GM21737 (cell line): Measurements from ENCODE around the gene CHAC1.

Source experiments
- ATAC-seq: cut with Tn5 transposase; IDR thresholded peaks from one replicate; pipeline ENCODE4 v1.9.1; 2021; ENCODE audit warnings: mild to moderate bottlenecking, moderate library complexity; ENCODE audit not compliant: unreplicated experiment

The CHAC1 gene, protein sequence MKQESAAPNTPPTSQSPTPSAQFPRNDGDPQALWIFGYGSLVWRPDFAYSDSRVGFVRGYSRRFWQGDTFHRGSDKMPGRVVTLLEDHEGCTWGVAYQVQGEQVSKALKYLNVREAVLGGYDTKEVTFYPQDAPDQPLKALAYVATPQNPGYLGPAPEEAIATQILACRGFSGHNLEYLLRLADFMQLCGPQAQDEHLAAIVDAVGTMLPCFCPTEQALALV

GRCh38 chr15:40952901-40953712 is at the start of gene CHAC1:
Gene CHAC1 (plus strand): TSS chr15:40953471. CDS start chr15:40953584, 113 bp downstream.
- peak; percentile 88 for ATAC-seq

GRCh38 chr15:40904552-40905201 is 48.6 kb upstream of the CHAC1 start:
- ATAC-seq, result no peak

- peak; percentile 79 for ATAC-seq
These were observed 46.9 kb upstream of the CHAC1 start for GRCh38 chr15:40906091-40906990.

GRCh38 chr15:40906991-40907802 is 46.1 kb upstream of the CHAC1 start:
- no peak for ATAC-seq

- no peak for ATAC-seq
These were observed 45.2 kb upstream of the CHAC1 start for GRCh38 chr15:40908095-40908494.

DNA sequence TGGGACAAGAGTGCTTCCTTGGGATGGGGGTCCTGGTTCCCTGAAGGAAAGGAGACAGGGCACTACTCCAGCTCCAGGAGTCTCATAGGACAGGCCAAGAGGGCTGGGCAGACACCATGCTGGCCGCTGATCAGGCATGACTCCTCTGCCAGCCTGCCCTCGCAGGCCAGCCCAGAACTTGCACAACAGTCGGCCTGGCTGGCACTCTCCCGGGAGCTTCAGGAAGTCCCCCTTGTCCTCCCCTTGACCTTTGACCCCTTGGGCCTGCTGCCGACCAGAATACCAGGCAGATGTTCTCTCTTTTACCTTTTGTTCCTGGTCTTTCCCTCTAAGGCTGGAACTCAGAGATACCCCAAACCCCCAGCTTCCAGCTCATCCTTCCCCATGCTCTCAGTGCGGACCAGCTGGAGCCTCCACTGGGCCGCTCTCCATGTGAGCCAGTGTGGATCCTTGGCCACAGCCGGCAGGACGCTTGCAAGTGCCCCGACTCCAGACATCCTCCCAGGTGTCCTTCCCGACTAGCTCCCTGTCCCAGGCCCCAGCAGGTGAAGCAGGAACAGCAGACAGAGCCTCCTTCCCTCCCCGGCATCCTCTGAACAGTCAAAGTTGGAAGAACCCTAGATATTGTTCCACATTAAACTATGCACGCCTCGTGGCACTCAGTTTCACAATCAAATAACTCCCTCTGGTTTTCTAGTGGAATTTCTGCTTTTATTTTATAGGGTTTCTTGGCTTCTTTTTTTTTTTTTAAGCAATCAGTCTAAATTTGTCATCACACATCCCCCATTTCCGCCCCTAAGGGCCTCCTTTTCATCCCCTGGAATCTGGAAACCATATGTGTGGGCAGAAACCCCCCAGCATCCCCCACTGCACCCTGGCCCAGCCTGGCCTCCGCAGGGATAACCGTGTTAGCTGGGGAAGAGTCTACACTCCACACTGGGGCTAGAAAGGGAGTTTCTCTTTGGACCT is 43.3 kb upstream of the CHAC1 start:
- ATAC-seq, result no peak

DNA sequence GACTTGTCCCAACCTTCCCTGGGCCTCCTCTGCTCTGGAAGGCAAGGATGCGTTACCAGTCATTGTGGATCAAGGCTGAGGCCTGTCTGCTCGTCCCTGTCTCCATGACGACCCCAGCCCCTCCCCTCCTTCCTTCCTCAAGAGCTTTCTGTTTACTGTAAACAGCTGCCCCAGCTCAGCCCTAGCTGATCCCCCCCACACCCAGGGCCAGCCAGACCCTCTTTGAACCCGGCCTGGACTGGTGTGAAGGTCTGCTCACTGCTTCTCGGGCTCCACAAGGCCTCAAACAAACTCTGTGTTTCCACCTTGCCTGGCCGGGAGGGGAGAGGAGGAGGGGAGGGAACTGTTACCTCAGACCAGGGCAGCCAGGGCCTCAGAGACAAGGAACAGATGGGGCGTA is 42.1 kb upstream of the CHAC1 start:
- ATAC-seq, result no peak

DNA sequence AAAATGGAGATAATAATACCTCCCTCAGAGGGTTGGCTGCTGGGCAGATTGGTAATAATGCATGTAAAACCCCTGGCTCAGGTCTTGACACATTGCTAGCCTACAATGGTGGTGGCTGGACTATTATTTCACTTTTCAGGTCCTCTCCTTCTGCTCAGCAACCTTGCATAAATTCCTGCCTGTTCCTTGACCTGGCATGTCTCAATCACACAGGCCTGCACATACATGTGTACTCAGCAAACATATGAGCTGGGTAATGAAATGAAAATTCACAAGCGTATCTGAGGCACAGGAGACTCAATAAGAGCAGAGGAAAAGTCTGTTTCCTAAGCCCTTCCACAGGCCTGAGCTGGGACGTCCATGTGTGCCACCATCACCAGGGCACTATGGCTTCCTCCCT is 41.6 kb upstream of the CHAC1 start:
- no peak for ATAC-seq

DNA sequence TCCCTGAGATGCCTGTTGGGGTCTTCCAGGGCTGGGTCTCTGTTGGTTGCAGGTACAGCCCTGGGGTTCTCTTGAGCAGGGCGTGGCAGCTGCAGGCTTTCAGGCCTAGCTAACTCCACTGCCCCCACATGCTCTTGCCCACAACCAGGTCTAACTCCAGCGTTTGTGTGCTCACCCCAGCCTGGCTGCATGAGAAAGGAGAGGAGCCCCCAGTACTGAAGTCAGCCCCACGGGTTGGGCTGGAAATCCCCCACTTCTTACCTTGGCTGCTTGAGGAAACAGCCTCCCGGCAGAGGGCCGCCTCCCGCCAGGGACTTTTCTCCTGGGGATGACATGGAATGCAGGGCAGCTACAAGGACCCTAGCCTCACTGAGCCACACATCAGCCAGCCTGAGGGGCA is 40.8 kb upstream of the CHAC1 start:
- ATAC-seq, result no peak

DNA sequence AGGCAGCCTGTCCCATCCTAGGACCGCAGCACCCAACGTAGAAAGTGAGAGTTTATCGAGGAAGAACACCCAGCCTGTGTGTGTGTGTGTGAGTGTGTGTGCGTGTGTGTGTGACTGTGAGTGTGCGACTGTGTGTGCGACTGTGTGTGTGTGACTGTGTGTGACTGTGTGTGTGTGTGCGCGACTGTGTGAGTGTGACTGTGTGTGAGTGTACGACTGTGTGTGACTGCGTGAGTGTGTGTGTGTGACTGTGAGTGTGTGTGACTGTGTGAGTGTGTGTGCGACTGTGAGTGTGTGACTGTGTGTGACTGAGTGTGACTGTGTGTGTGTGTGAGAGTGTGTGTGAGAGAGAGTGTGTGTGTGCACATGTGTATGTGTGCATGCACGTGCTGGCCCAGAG is 39.3 kb upstream of the CHAC1 start:
- ATAC-seq, result no peak

GRCh38 chr15:40914486-40914885 is 38.8 kb upstream of the CHAC1 start:
- no peak for ATAC-seq

DNA sequence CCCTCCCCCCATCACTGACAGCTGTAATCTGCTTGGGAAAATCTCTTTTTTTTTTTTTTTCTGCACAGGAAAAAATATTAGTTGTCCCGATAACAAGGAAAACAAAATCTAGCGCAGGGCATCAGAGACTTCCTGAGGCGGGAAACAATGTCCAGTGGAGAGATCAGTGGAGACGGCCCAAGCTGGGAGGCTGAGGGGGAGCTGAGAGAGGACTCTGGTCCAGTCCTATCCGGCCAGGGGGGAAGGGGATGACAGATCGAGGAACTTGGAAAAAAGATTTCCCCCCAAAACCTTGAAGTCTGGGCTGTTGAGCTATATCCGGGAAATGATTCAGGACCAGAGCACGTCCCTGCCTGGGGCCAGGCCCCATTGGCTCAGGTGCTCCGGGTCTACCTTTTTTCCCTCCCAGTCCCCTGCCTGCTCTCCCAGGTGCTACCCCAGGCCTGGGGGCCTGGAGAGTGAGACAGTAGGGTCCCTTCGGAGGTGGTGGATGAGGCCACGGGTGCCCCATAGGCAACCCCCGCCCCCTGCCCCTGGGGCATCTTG is 38.1 kb upstream of the CHAC1 start:
- ATAC-seq, result no peak

GRCh38 chr15:40915679-40916078 is 37.6 kb upstream of the CHAC1 start:
- ATAC-seq, result no peak

GRCh38 chr15:40917585-40917984 is 35.7 kb upstream of the CHAC1 start:
- no peak for ATAC-seq

DNA sequence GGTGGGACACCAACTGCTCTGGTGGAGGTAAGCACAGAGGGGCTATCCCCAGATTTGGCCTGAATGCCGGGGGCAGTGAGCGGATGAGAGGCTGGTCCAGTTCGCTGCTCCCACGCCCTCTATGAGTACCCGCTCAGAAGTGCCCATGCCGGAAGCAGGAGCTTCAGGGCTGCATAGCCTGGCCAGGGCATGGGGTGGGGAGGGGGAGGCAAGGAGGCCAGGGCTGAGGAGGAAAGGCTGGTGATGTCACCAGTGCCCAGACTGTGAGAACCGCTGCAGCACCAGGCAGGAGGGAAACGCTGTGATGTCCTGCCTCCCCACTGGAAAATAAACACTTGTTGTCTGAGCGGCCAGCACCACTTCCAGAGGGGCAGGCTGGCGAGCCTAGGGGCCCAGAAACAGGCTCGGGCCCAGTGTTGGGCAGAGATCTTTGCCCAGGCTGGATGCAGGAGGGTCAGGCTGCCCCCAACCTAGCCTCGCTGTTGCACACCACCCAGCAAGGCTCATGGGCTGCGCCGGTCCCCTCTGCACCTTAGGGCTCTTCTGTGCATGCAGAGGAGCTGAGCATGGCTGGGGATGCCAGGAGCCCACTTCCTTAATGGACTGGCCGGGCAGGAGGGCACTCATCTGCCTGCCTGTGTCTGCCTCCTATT is 35.0 kb upstream of the CHAC1 start:
- no peak for ATAC-seq

- no peak for ATAC-seq
These were observed 34.4 kb upstream of the CHAC1 start for GRCh38 chr15:40918799-40919392.

DNA sequence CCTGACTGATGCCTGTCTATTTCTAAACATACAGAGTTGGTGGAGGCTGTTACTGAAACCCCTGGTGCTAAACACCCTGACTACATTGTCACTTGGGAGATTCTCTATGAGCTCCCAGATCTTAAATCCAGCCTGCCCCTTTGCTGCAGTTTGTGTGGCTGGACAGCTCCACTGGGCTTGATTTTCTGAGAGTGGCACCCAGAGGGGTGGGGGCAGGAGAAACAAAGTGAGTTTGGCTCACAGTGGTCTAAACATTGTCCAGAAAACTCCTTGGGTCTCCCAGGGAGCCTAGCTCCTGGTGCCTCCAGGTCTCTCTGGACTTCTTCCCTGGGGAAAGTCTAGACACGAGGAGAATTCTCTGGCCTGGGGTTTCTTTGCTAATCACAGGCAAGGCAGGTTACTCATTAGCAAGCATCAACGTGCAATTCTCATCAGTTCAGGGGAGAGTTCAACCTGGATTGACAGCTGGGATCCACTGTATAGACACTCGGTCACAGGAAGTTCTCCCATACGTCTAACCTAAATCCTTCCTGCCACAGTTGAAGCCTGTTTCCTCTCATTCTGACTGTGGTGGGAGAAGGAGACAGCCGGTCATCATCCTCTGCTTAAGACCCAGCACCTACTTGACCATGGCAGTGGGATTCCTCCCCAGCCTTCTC is 31.2 kb upstream of the CHAC1 start:
- ATAC-seq, result no peak
